ENCODE measurements around the gene FRAT2. TPM values are rescaled to one million over a fixed set of nuclear protein-coding genes. Genes with fewer than 3 reads are reported as not detected.
A peak's percentile ranks its signal among the peaks of the same experiment; 100 is the strongest.

Gene FRAT2
- total RNA-seq, 1 donor from 2014 or later: 8.6 TPM

DNA sequence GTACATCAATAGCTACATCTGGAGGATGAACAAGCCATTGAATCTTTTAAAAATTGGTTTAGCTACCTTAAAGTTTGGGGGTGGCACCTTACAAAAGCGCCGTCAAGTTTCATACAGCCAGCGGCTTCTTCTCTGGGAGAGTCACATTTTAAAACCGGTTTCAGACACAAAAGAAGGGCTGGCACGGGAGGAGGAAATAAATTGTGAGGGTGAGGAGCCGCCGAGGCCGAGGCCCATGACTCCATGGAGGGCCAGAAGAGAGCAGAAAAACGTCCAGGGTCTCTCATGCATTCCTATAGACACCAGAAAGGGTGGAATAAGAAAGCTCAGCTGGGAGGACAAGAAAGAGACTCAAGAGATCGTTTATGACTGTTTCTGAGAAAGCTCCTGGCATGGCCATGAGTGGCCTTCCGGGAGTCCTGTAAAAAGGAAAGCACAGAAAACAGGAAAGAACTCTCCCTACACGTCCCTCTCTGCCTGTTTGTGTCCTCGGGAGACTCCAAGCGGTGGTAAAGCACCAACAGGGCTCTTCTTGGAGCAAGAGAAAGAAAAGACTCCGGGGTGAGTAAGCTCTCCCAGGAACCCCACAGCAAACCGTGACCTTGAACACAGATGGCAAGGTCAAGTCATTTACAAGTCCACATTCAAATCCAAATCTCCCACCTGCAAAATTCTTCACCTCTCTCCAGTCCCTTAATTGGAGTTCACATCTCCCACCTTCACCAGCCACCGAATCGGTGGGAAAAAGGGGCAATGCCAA, 1.8 kb downstream of the FRAT2 start:
- Histone ChIP-seq H3K36me3 (no peaks in the 10 kb centered on the region), H3K4me3 (peak overlapping the region; percentile 75 to 79), H3K9me3 (no peaks in the 10 kb centered on the region), H3K27ac (peak overlapping the region; percentile 94), H3K27me3 (no peaks in the 10 kb centered on the region), H3K4me1 (peaks cover 70% of the 10 kb centered on the region)
- TF ChIP-seq CTCF (IDR thresholded peaks at IDR 0.05): no peak
- TF ChIP-seq POLR2A (IDR thresholded peaks at IDR 0.05): no peak
- peak in 1 of 2 donors; percentile 62 for TF ChIP-seq POLR2AphosphoS5 (IDR thresholded peaks at IDR 0.05; ENCODE audit: insufficient read depth in 1 of 2, low read depth in 1 of 2)
- intact Hi-C loops (cut with DNase I): loop anchor here (5.0 kb wide), 2 partner anchors 40 to 55 kb away; partner anchors contain the start of gene ARHGAP19
- DNase-seq (ENCODE audit: extremely low spot score in 2 of 2): no peak

DNA sequence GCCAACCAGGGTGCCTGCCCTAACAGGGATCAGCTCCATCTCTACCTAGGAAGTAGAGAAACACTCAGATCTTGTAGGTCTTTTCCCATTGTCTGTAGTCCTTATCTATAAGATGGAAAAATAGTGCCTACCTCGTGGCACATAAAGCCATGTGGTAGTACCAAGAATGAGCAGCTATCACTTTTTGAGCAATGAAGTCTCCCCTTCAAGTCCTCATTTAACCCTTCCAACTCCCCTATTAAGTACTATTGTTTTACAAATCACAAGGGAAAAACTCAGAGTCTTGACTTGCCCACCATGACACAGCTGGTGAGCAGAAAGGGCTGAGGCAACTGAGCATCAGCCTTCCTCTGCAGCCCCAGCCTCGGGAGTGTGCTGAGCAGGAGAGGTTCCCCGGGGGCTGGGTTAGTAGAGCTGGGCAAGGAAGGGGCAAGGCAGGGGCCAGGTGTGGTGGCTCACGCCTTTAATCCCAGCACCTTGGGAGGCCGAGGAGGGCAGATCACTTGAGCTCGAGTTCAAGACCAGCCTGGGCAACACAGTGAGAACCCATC, 3.3 kb downstream of the FRAT2 start:
- intact Hi-C loops (cut with DNase I): loop anchor here (5.0 kb wide), 2 partner anchors 39 to 54 kb away; partner anchors contain the start of gene ARHGAP19
- Histone ChIP-seq H3K9me3 (no peaks in the 10 kb centered on the region), H3K4me3 (peak overlapping the region; percentile 75 to 79), H3K36me3 (no peaks in the 10 kb centered on the region), H3K27me3 (no peaks in the 10 kb centered on the region), H3K27ac (no peak overlapping the region), H3K4me1 (peaks cover 55% of the 10 kb centered on the region)
- no peak for DNase-seq (ENCODE audit: extremely low spot score in 2 of 2)
- TF ChIP-seq POLR2AphosphoS5 (IDR thresholded peaks at IDR 0.05; ENCODE audit: insufficient read depth in 1 of 2, low read depth in 1 of 2): no peak
- no peak for TF ChIP-seq POLR2A (IDR thresholded peaks at IDR 0.05)
- no peak for TF ChIP-seq CTCF (IDR thresholded peaks at IDR 0.05)

GRCh38 chr10:97329766-97330165, 4.8 kb downstream of the FRAT2 start:
- intact Hi-C loops (cut with DNase I): loop anchor here (5.0 kb wide), 2 partner anchors 37 to 52 kb away; partner anchors contain the start of gene ARHGAP19
- Histone ChIP-seq H3K27ac (no peak overlapping the region), H3K4me1 (peaks cover 43% of the 10 kb centered on the region)

DNA sequence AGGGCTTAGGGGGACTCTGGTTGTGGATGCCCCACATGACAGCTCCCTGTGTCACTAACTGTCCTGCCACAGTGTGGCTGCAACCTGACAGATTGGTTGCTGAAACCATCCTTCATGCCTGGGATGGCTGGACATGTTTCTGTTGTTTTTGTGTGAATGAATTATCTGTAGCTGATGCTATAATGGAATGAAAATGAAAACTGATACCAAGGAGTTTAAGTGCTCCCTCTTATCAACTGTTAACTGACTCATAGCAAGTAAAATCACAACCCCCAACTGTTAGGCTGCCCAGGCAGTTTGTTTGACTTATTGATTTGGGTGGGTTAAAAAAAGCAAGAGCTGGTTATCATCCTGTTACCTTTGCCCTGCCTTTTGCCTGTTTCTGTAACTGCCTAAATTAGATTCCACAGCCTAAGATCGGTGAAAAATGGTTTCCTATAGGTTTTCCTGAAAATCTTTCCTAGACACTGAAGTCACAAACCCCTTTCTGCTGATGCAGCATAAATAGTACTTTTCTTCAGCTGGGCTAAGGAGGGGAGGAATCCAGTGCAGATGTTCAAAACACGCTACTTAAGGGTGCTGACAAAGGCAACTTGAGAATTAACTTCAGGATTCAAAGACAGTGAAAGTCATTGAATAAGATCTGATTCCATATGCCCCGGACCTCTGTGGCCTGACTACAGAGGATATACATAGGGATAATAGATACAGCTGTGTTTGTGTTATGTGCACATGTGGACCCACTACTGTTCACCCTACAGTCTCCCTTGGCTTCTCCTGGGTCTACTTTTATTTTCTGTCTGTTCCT, 5.7 kb downstream of the FRAT2 start:
- TF ChIP-seq POLR2AphosphoS5 (IDR thresholded peaks at IDR 0.05; ENCODE audit: insufficient read depth in 1 of 2, low read depth in 1 of 2): no peak
- TF ChIP-seq CTCF (IDR thresholded peaks at IDR 0.05): no peak
- no peak for TF ChIP-seq POLR2A (IDR thresholded peaks at IDR 0.05)
- intact Hi-C loops (cut with DNase I): no loop called here
- Histone ChIP-seq H3K9me3 (no peaks in the 10 kb centered on the region), H3K36me3 (no peaks in the 10 kb centered on the region), H3K4me3 (no peak overlapping the region), H3K27ac (no peak overlapping the region), H3K4me1 (peaks cover 43% of the 10 kb centered on the region), H3K27me3 (no peaks in the 10 kb centered on the region)
- no peak for DNase-seq (ENCODE audit: extremely low spot score in 2 of 2)

More at GRCh38 chr10:97329766-97330165, 4.8 kb downstream of the FRAT2 start:
- DNase-seq (ENCODE audit: extremely low spot score in 2 of 2): no peak
- no peak for TF ChIP-seq POLR2AphosphoS5 (IDR thresholded peaks at IDR 0.05; ENCODE audit: insufficient read depth in 1 of 2, low read depth in 1 of 2)
- no peak for TF ChIP-seq CTCF (IDR thresholded peaks at IDR 0.05)
- no peak for TF ChIP-seq POLR2A (IDR thresholded peaks at IDR 0.05)
- H3K4me3 ChIP-seq: no peak overlapping the region
- no peaks in the 10 kb centered on the region for H3K9me3 ChIP-seq
- H3K36me3 ChIP-seq: no peaks in the 10 kb centered on the region
- H3K27me3 ChIP-seq: no peaks in the 10 kb centered on the region
